Stimulated activated CD4-positive, alpha-beta T cell treated with anti-CD3 and anti-CD28 coated beads, Interleukin-2, amount 100 ng/mL, for 24 hours (primary cell): ENCODE measurements around the gene NAB2.
"Not testable (repeated sequence)": the region's sequence is repeated elsewhere in the genome, so short reads cannot be mapped to it uniquely, and the experiment has no call there.

Source experiments
- DNase-seq, 2 donors: peaks; one replicate each; pipeline ENCODE4 v3.0.0-alpha.2; 2020

The NAB2 gene, protein sequence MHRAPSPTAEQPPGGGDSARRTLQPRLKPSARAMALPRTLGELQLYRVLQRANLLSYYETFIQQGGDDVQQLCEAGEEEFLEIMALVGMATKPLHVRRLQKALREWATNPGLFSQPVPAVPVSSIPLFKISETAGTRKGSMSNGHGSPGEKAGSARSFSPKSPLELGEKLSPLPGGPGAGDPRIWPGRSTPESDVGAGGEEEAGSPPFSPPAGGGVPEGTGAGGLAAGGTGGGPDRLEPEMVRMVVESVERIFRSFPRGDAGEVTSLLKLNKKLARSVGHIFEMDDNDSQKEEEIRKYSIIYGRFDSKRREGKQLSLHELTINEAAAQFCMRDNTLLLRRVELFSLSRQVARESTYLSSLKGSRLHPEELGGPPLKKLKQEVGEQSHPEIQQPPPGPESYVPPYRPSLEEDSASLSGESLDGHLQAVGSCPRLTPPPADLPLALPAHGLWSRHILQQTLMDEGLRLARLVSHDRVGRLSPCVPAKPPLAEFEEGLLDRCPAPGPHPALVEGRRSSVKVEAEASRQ

GRCh38 chr12:57088354-57089270, at the start of gene NAB2:
TSS of gene NAB2 (plus strand) at chr12:57089114. CDS start at chr12:57089272, 158 bp downstream.
- DNase-seq: peak; percentile 82 to 93

GRCh38 chr12:57040211-57040610, 48.7 kb upstream of the NAB2 start:
- DNase-seq: no peak

- no peak for DNase-seq
Measured at GRCh38 chr12:57040750-57041149, 48.2 kb upstream of the NAB2 start.

DNA sequence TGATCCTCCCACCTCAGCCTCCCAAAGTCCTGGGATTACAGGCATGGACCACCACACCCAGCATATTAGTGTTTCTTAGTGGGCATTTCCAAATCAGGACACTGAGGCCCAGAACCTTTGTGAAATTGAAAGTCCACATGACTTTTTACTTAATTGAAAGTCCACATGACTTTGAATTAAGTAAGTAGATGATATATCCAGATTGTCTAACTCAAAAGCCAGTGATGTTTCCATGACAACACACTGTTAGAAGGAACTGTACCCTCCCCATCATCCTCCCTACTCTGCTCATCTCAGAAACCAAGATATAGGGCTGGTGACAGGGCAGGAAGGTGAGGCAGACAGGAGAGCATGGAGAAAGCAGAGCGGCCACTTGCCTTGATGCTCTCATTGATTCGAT, 46.2 kb upstream of the NAB2 start:
- DNase-seq: no peak

DNA sequence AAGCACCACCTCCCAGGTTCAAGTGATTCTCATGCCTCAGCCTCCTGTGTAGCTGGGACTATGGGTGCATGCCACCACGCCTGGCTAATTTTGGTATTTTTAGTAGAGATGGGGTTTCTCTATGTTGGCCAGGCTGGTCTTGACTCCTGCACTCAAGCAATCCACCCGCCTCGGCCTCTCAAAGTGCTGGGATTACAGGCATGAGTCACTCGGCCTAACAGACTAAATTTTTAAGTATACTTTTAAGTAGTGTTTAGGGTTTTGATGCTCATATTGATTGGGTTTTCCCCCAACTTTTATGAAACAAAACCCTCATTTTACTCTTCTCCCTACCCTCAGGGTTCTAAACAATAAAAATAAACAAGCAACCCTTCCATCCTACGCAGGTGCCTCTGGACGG, 44.4 kb upstream of the NAB2 start:
- no peak for DNase-seq

DNA sequence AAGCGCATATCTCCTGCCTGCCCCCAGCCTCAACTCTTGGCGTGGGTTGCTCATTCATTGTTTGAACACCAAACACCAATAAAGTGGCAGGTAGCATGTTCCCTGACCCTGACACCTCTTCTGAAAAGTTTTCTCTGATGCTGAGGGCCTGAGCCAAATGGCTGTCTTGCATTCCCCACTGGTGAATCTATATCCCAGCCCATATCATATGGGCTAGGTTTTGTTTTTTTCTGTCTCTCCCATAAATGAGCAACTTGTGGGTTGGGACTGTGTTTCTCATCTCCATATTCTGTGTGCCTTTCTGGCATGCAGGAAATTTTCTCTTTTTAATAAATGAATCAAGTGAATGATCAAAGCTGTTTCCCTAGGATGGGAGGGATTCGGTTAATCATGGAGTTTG, 44.0 kb upstream of the NAB2 start:
- no peak for DNase-seq

DNA sequence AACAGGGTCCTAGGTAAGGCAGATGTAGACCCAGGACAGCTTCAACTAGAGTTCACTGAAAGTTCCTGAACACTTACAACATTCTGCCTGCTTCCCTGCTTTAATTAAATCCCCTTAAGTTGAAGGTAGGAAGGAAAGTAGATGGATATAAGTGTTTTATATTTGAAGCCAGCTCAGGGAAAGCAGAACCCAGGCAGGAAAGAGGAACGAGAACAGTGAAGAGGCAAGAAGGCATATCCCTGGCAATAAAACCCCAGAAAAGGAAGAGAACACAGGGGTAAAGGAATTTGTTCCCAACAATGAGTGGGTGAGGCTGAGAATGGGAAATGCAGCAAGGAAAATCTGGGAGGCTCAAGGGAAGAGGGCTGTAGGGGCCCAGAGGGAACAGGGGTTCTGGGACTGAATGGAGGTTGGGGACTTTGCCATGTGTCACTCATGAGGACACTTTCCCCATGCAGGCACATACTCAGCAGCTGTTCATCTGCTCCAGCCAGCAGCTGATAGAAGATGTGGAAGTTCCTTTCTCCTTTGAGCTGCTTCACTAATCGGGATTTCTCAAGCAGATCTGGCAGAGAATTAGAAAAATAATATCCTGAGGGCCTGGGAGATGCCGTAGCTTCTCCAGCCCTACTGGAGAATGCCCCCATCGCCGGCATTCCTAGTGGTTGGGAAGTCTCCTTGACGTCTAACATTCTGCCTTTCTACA, 42.7 kb upstream of the NAB2 start:
- no peak for DNase-seq

DNA sequence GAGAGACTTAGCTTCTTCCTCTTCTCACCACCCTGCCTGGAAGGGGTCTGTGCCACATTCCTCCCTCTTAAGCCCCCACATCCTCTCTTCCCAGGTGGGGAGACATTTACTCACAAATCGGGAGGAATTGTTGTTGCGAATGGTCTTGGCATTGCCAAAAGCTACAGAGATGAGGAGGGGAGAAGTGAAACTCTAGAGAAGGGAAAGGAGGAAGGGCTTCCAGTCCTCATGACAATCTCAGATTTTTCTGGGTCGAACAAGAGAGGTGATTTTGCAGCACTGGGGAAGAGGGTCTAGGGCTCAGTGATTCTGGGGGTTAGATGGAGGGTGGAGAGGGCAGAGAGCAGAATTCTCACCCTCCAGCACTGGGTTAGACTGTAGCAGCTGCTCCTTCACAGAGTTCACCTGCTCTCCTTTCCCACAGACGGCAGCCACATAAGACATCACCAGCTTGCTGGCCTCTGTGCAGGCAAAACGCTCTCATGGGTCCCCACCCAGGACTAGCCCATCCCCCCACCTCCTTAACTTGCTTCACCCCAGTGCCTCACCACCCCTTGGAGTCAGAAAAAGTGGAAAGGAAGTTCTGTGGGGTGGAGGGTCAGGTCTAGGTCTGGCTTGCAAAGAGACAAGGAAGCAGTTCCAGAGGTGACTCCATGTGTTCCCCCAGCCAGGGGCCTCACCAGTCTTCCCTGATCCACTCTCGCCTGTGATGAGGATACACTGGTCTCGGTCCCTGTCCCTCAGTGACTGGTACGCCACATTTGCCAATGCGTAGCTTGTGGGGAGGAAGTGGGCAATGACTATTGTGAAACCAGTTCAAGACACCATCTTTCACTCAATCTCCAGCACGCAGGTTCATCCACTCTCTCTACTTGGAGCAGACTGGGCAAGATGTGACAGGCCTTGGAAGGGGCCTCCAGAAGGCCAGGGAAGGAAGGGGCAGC, 41.7 kb upstream of the NAB2 start:
- DNase-seq: peak; percentile 49 to 50

DNA sequence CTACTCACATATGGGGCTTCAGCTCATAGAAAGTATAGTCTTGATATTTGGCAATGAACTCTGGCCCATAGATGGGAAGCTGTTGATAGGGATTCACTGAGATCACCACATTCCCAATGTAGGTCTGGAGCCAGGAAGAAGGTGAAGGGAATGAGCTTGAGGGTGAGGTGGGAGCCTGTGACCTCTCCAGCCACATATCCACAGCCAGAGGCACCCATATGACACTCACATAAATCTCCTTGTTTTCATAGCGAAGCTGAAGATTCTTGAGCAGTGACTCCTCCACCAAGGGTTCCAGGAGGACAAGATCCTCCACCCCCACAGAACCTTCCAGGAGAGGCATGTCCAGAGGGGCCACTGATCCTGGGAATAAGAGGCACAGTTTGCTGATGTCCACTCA, 40.9 kb upstream of the NAB2 start:
- no peak for DNase-seq

GRCh38 chr12:57048423-57049118, 40.3 kb upstream of the NAB2 start:
- no peak for DNase-seq

DNA sequence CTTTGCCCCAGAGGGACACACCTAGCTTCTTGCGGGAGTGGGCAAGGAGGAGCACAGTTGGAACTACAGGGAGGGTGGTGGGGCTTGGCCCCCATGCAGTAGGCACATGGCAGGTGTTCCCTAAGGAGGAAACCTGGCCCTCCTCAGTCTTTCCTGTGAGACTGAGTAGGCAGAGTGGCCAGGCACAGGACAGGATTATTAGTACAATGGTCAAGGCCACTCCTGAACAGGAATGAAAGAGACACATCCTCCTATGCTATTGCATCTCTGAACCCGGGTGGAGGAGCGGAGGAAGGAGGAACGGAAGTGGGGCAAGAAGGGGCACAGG, 39.8 kb upstream of the NAB2 start:
- DNase-seq: no peak

- DNase-seq: no peak
Measured at GRCh38 chr12:57049890-57050289, 39.0 kb upstream of the NAB2 start, which contains the start of gene MYO1A. TSS of gene MYO1A (minus strand) at chr12:57050129. CDS start at chr12:57048323, 1,806 bp downstream.

DNA sequence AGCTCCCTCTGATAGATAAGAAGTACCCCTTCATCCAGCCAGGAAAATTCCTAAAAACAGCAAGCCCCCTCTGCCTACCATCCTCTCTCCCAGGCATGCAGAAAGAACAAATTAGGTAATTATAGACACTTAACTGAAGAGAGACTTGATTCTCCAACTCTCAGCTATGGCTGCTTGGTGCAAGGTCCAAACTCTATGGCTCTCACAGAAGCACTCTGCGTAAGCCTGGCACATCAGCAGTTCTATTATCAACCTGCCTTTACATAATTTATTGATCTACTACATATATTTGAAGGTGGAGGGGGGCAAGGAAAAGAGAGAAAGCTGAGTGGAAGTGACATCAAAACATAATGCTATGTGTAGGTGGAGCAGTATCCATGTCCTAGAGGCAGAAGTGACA, 37.9 kb upstream of the NAB2 start:
- DNase-seq: no peak

DNA sequence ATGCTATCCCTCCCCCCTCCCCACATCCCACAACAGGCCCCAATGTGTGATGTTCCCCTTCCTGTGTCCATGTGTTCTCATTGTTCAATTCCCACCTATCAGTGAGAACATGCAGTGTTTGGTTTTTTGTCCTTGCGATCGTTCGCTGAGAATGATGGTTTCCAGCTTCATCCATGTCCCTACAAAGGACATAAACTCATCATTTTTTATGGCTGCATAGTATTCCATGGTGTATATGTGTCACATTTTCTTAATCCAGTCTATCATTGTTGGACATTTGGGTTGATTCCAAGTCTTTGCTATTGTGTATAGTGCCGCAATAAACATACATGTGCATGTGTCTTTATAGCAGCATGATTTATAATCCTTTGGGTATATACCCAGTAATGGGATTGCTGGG, 35.8 kb upstream of the NAB2 start:
- not testable (repeated sequence) for DNase-seq

DNA sequence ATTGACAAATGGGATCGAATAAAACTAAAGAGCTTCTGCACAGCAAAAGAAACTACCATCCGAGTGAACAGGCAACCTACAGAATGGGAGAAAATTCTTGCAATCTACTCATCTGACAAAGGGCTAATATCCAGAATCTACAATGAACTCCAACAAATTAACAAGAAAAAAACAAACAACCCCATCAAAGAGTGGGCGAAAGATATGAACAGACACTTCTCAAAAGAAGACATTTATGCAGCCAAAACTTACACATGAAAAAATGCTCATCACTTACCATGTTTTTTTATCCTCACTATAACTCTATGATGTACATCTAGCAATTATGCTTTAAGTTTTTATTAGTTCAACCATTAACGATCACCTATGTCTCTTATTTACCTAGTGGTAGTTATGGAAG, 35.0 kb upstream of the NAB2 start:
- DNase-seq: not testable (repeated sequence)

- DNase-seq: no peak
Measured at GRCh38 chr12:57055824-57056223, 33.1 kb upstream of the NAB2 start.

GRCh38 chr12:57057067-57057751, 31.7 kb upstream of the NAB2 start:
- no peak for DNase-seq

GRCh38 chr12:57058454-57058853, 30.5 kb upstream of the NAB2 start:
- DNase-seq: no peak

GRCh38 chr12:57063991-57064685, 24.8 kb upstream of the NAB2 start:
- DNase-seq: peak; percentile 28 to 64

GRCh38 chr12:57066245-57066644, 22.7 kb upstream of the NAB2 start:
- DNase-seq: no peak
